Gastroesophageal sphincter (tissue), 3 donors: ENCODE data around the gene F11.

Source experiments
- CTCF ChIP-seq, 4 experiments: fragments of 200-600 bp in 2 of 4; fragments of 450-650 bp in 2 of 4; sonication (generic) in 1 of 4; IDR thresholded peaks; one replicate each; pipeline ENCODE4 v1.5.1; 2017 to 2019; ENCODE audit warnings: antibody characterized with exemption in 4 of 4, mild to moderate bottlenecking in 2 of 4, moderate library complexity in 2 of 4
- POLR2A ChIP-seq, 2 donors: fragments of 450-650 bp; IDR thresholded peaks; one replicate each; pipeline ENCODE4 v1.6.1; 2017; ENCODE audit warnings: antibody characterized with exemption in 2 of 2, mild to moderate bottlenecking in 2 of 2, moderate library complexity in 1 of 2

GRCh38 chr4:186216465-186217024, 49.4 kb upstream of the F11 start:
- TF ChIP-seq POLR2A (IDR thresholded peaks at IDR 0.05) (no peak), CTCF (IDR thresholded peaks at IDR 0.05) (no peak)
